H1 (cell line): Measurements from ENCODE around the gene THEMIS. TPM values are rescaled to one million over a fixed set of nuclear protein-coding genes. Genes with fewer than 3 reads are reported as not detected.

Experiments
- ATF2 ChIP-seq: IDR thresholded peaks from 2 replicates; pipeline ENCODE4 v1.6.1; 2012; ENCODE audit warnings: low read length, inconsistent platforms
- BACH1 ChIP-seq: IDR thresholded peaks from 2 replicates; pipeline ENCODE4 v1.6.1; 2012; ENCODE audit warnings: low read length, improper control_type of control experiment
- NRF1 ChIP-seq: IDR thresholded peaks from 2 replicates; pipeline ENCODE4 v1.6.1; 2011; ENCODE audit warnings: mild to moderate bottlenecking, low read depth, low read length, improper control_type of control experiment
- YY1 ChIP-seq: IDR thresholded peaks from 2 replicates; pipeline ENCODE4 v1.6.1; 2011; ENCODE audit warnings: low read depth, mild to moderate bottlenecking, low read length
- polyA plus RNA-seq, 7 experiments: library from polyadenylated mRNA; depleted of rRNA in 3 of 7; stranded (reverse) in 5 of 7; unstranded in 2 of 7; fragments of >200 nt in 5 of 7; fragments of 200-250 nt in 2 of 7; gene quantifications; 1 replicate in 5 of 7; 2 replicates in 1 of 7; 4 replicates in 1 of 7; pipeline versions ENCODE4 v1.2.1 to v1.2.3, GENCODE V29; 2011 to 2013; ENCODE audit warnings: missing spikeins in 2 of 7, mixed read lengths in 2 of 7
- total RNA-seq: library from RNA; stranded (reverse); fragmentation: NEBNext Ultra II Directional; extraction: Animal tissue kit (Norgen Biotek cat#: 25700); gene quantifications from 2 replicates; pipeline ENCODE4 v1.2.1, GENCODE V29; 2021

Gene THEMIS
- total and polyA plus RNA-seq, 2 of the 8 experiments (the other 6 are each of a cell fraction or from before 2014, with no cell fraction given) = not detected

GRCh38 chr6:127791779-127792528 is 108.9 kb downstream of the THEMIS start (continued):
- TF ChIP-seq BACH1 (no peak), NRF1 (no peak), YY1 (no peak), ATF2 (no peak)
